Adrenal gland (tissue), 5 donors: ENCODE measurements around the gene TRPC5OS.

Experiments used
- CTCF ChIP-seq, 6 experiments: fragments of 450-650 bp in 4 of 6; fragments of 200-600 bp in 2 of 6; sonication (generic) in 1 of 6; IDR thresholded peaks; 1 replicate in 5 of 6; 2 replicates in 1 of 6; pipeline versions ENCODE4 v1.5.1 to v1.8.0; 2016 to 2021; ENCODE audit warnings: antibody characterized with exemption in 6 of 6, mild to moderate bottlenecking in 2 of 6, moderate library complexity in 1 of 6
- POLR2A ChIP-seq, 2 donors: fragments of 450-650 bp; IDR thresholded peaks; one replicate each; pipeline ENCODE4 v1.6.1; 2017; ENCODE audit warnings: antibody characterized with exemption in 2 of 2, mild to moderate bottlenecking in 2 of 2, moderate library complexity in 1 of 2
- donor health status: DM: no; HTN: no; CAD: no.

- TF ChIP-seq CTCF (IDR thresholded peaks at IDR 0.05) (no peak), POLR2A (IDR thresholded peaks at IDR 0.05) (no peak)
Measured at GRCh38 chrX:111867236-111867635, 8.7 kb upstream of the TRPC5OS start.
